ENCODE measurements around the gene RBM18. TPM values are rescaled to one million over a fixed set of nuclear protein-coding genes. Genes with fewer than 3 reads are reported as not detected.

Gene RBM18
- total RNA-seq, 1 donor from 2014 or later, result 63.8 TPM

DNA sequence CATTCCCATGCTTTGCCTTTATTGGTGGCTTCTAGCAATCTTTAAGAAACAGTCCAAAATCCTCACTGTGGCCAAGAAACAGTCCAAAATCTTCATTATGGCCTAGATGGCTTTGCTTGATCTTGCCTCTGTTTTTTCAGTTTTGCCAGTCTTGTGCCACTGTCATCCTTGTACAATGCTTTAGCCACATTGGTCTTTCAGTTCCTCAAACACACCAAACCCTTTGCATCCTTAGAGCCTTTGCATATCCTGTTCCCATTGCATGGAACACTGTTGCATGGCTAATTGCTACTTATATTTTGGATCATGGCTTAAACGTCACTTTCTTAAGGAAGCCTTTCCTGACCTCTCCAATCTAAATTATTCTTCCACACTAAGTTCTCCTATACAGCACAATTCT, 22.1 kb upstream of the RBM18 start:
- peaks cover 25 to 53% of the 10 kb centered on the region in 2 donors for H3K36me3 ChIP-seq
- no peak for DNase-seq (ENCODE audit: low spot score in 2 of 2)
- TF ChIP-seq CTCF (IDR thresholded peaks at IDR 0.05), result no peak
- H3K27ac ChIP-seq, result no peak overlapping the region
- H3K4me1 ChIP-seq, result no peaks in the 10 kb centered on the region
- H3K9me3 ChIP-seq, result no peaks in the 10 kb centered on the region
- intact Hi-C loops (cut with DNase I), result no loop called here
- H3K4me3 ChIP-seq, result no peak overlapping the region
- no peaks in the 10 kb centered on the region for H3K27me3 ChIP-seq

DNA sequence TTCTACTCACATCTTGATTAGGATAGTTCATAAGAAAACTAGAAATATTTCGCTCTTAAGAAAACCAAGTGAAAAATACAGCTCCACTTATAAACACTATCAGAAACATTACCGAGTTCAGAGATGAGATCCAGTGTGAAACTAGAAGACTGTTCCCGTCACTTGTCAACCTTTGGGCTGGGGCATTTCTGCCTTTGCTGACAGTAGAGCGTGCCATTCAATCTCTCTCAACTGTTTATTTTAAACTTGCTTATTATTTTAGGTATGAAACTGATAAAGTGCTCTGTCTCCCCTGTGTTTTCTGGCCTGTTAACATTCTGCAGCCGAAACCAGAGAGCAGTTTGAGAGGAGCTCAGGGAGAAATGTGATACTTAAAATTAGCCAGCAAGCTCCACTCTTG, 16.7 kb upstream of the RBM18 start:
- Histone ChIP-seq H3K4me1 (no peaks in the 10 kb centered on the region), H3K36me3 (peaks cover 18 to 35% of the 10 kb centered on the region in 2 donors), H3K27ac (no peak overlapping the region), H3K27me3 (no peaks in the 10 kb centered on the region), H3K4me3 (no peak overlapping the region), H3K9me3 (peaks cover 0 to 11% of the 10 kb centered on the region in 2 donors)
- intact Hi-C loops (cut with DNase I), result no loop called here
- TF ChIP-seq CTCF (IDR thresholded peaks at IDR 0.05), result no peak
- no peak for DNase-seq (ENCODE audit: low spot score in 2 of 2)

GRCh38 chr9:122277285-122277897, 12.8 kb upstream of the RBM18 start:
- no peak for DNase-seq (ENCODE audit: low spot score in 2 of 2)
- Histone ChIP-seq H3K27me3 (no peaks in the 10 kb centered on the region), H3K4me3 (no peak overlapping the region), H3K27ac (no peak overlapping the region), H3K4me1 (no peaks in the 10 kb centered on the region), H3K9me3 (peaks cover 0 to 11% of the 10 kb centered on the region in 2 donors), H3K36me3 (peaks cover 0 to 16% of the 10 kb centered on the region in 2 donors)
- intact Hi-C loops (cut with DNase I), result no loop called here
- no peak for TF ChIP-seq CTCF (IDR thresholded peaks at IDR 0.05)

DNA sequence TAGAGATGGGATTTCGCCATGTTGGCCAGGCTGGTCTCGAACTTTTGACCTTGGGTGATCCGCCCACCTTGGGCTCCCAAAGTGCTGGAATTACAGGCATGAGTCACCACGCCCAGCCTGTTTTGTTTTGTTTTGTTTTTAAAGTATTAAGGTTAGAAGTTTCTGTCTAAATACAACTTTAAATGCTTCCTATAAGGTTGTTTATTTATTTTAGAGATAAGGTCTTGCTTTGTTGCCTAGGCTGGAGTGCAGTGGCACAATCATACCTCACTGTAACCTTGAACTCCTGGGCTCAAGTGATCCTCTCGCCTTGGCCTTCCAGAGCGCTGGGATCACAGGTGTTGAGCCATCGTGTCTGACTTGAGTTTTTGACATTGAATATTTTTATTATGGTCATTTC, 11.5 kb upstream of the RBM18 start:
- H3K27ac ChIP-seq, result no peak overlapping the region
- intact Hi-C loops (cut with DNase I), result no loop called here
- no peak overlapping the region for H3K4me3 ChIP-seq
- peaks cover 0 to 9% of the 10 kb centered on the region in 2 donors for H3K36me3 ChIP-seq
- no peak for TF ChIP-seq CTCF (IDR thresholded peaks at IDR 0.05)
- DNase-seq (ENCODE audit: low spot score in 2 of 2), result no peak
- H3K4me1 ChIP-seq, result no peaks in the 10 kb centered on the region
- H3K27me3 ChIP-seq, result no peaks in the 10 kb centered on the region
- H3K9me3 ChIP-seq, result peaks cover 0 to 11% of the 10 kb centered on the region in 2 donors

GRCh38 chr9:122274055-122274454, 9.4 kb upstream of the RBM18 start:
- peaks cover 0 to 4% of the 10 kb centered on the region in 2 donors for H3K36me3 ChIP-seq
- intact Hi-C loops (cut with DNase I), result no loop called here

More at GRCh38 chr9:122274055-122274454, 9.4 kb upstream of the RBM18 start:
- H3K27me3 ChIP-seq, result no peaks in the 10 kb centered on the region
- no peak overlapping the region for H3K4me3 ChIP-seq
- TF ChIP-seq CTCF (IDR thresholded peaks at IDR 0.05), result no peak
- no peak for DNase-seq (ENCODE audit: low spot score in 2 of 2)
- H3K4me1 ChIP-seq, result no peaks in the 10 kb centered on the region
- H3K9me3 ChIP-seq, result peaks cover 0 to 11% of the 10 kb centered on the region in 2 donors
- no peak overlapping the region for H3K27ac ChIP-seq
